Keratinocyte (primary cell): ENCODE data around the gene FNDC3B.

Source experiments
- EZH2 ChIP-seq: IDR thresholded peaks from one replicate; pipeline ENCODE4 v1.6.1; 2012; ENCODE audit warnings: inconsistent platforms, mild to moderate bottlenecking, low read length, moderate library complexity
- TF ChIP-seq, protein P1 (sequence below), 3 experiments: IDR thresholded peaks in 1 of 3; conservative IDR thresholded peaks in 1 of 3; optimal IDR thresholded peaks in 1 of 3; 2 replicates in 2 of 3; 3 replicates in 1 of 3; pipeline versions ENCODE3 to v1.5.1; 2011; ENCODE audit warnings: low read length in 3 of 3, mild to moderate bottlenecking in 3 of 3, moderate library complexity in 2 of 3, control low read depth in 1 of 3, inconsistent platforms in 1 of 3; ENCODE audit not compliant: insufficient read depth in 2 of 3; ENCODE audit errors: extremely low read depth in 1 of 3

DNA sequence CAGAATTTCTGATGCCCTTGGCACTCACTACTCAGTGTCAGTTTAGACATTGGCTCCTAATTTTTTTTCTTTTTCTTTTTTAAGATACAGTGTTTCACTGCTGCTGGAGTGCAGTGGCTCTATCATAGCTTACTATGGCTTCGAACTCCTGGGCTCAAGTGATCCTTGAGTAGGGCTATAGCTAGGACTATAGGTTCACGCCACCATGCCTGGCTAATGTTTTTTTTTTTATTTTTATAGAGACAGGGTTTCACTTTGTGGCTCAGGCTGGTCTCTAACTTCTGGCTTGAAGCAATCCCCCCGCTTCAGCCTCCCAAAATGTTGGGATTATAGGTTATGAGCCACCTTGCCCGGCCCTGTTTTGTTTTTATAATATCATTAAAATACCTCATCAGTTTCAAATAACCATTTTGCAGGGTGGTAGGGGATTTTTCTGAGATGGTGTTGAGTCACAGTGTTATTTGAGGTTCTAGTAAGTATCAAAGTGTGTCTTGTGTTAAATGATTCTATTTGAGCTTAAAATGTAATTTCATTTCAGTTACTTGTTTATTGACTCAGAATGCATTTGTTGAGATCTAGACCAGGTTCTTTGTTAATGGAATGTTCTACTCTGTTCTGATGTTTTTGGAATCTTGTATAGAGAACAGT, 7.0 kb downstream of the FNDC3B start:
- TF ChIP-seq, protein P1, sequence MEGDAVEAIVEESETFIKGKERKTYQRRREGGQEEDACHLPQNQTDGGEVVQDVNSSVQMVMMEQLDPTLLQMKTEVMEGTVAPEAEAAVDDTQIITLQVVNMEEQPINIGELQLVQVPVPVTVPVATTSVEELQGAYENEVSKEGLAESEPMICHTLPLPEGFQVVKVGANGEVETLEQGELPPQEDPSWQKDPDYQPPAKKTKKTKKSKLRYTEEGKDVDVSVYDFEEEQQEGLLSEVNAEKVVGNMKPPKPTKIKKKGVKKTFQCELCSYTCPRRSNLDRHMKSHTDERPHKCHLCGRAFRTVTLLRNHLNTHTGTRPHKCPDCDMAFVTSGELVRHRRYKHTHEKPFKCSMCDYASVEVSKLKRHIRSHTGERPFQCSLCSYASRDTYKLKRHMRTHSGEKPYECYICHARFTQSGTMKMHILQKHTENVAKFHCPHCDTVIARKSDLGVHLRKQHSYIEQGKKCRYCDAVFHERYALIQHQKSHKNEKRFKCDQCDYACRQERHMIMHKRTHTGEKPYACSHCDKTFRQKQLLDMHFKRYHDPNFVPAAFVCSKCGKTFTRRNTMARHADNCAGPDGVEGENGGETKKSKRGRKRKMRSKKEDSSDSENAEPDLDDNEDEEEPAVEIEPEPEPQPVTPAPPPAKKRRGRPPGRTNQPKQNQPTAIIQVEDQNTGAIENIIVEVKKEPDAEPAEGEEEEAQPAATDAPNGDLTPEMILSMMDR (optimal IDR thresholded peaks at IDR 0.05 in 1 of 3, IDR thresholded peaks at IDR 0.05 in 1 of 3, conservative IDR thresholded peaks at IDR 0.05 in 1 of 3; ENCODE audit: extremely low read depth in 1 of 3, insufficient read depth in 2 of 3, low read length in 3 of 3), result no peak
- no peak for TF ChIP-seq EZH2
